OCI-LY1 (cell line): ENCODE measurements around the gene CMTM1.

Experiments
- EZH2 ChIP-seq: fragments of 200-600 bp; sonication (generic), shearing (Covaris generic); IDR thresholded peaks from 2 replicates; pipeline ENCODE4 v1.8.0; 2017; ENCODE audit warnings: borderline replicate concordance, mixed run types, mild to moderate bottlenecking, antibody characterized with exemption, low read length, moderate library complexity, mixed read lengths
- TF ChIP-seq, protein P1 (sequence below): fragments of 200-600 bp; sonication (generic), shearing (Covaris generic); IDR thresholded peaks from 2 replicates; pipeline ENCODE4 v1.5.1; 2017; ENCODE audit warnings: mild to moderate bottlenecking, antibody characterized with exemption, low read length, moderate library complexity, mixed read lengths

DNA sequence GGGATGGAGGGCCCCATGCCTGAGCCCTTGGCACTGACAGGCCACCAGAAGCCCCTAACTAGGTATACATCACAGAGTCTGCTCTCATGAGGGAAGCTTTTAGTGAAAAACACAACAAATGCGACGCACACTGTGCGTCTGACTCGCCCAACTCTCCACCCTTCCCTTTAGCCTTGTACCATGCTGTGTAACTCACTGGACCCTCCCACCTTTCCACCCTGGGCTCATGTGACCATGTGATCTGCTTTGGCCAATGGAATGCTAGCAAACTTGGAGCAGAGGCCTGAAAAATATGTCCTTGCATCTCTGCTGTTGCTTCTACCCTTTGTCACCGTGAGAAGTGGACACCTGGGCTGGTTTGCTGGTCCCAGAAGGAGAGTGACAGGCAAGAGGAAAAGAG, 37.9 kb upstream of the CMTM1 start:
- TF ChIP-seq EZH2: no peak
- TF ChIP-seq, protein P1, sequence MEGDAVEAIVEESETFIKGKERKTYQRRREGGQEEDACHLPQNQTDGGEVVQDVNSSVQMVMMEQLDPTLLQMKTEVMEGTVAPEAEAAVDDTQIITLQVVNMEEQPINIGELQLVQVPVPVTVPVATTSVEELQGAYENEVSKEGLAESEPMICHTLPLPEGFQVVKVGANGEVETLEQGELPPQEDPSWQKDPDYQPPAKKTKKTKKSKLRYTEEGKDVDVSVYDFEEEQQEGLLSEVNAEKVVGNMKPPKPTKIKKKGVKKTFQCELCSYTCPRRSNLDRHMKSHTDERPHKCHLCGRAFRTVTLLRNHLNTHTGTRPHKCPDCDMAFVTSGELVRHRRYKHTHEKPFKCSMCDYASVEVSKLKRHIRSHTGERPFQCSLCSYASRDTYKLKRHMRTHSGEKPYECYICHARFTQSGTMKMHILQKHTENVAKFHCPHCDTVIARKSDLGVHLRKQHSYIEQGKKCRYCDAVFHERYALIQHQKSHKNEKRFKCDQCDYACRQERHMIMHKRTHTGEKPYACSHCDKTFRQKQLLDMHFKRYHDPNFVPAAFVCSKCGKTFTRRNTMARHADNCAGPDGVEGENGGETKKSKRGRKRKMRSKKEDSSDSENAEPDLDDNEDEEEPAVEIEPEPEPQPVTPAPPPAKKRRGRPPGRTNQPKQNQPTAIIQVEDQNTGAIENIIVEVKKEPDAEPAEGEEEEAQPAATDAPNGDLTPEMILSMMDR: no peak
